Peyer's patch (tissue), 4 donors: Measurements from ENCODE around the gene CD300E. TPM values are rescaled to one million over a fixed set of nuclear protein-coding genes. Genes with fewer than 3 reads are reported as not detected.

Experiments
- DNase-seq, 3 donors: peaks; one replicate each; pipeline ENCODE4 v3.0.0-alpha.2; 2017 to 2019
- H3K27ac ChIP-seq, 4 donors: fragments of 200-600 bp; sonication (generic); one replicate each; pipeline ENCODE4 v1.5.1; 2016 to 2019
- H3K27me3 ChIP-seq, 2 donors: fragments of 200-600 bp; sonication (generic); one replicate each; pipeline ENCODE4 v1.5.1; 2019
- H3K36me3 ChIP-seq, 3 donors: fragments of 200-600 bp; sonication (generic); one replicate each; pipeline ENCODE4 v1.5.1; 2016 to 2019
- H3K4me1 ChIP-seq, 4 donors: fragments of 200-600 bp; sonication (generic); one replicate each; pipeline ENCODE4 v1.5.1; 2016 to 2019
- H3K4me3 ChIP-seq, 4 donors: fragments of 200-600 bp; sonication (generic); 1 replicate in 3 of 4; 2 replicates in 1 of 4; pipeline ENCODE4 v1.5.1; 2016 to 2019; ENCODE audit warnings: mild to moderate bottlenecking in 1 of 4
- H3K9me3 ChIP-seq, 4 donors: fragments of 200-600 bp; sonication (generic); one replicate each; pipeline ENCODE4 v1.5.1; 2016 to 2019; ENCODE audit warnings: mild to moderate bottlenecking in 1 of 4
- POLR2A ChIP-seq, 2 donors: fragments of 450-650 bp; IDR thresholded peaks; one replicate each; pipeline ENCODE4 v1.5.1; 2017; ENCODE audit warnings: antibody characterized with exemption in 2 of 2, mild to moderate bottlenecking in 2 of 2, moderate library complexity in 2 of 2
- total RNA-seq, 4 donors: library from RNA; depleted of rRNA; stranded (reverse); fragments of >200 nt; gene quantifications; one replicate each; pipeline ENCODE4 v1.1.0, GENCODE V29; 2016
- TF ChIP-seq, protein P1 (sequence below), 6 experiments: fragments of 450-650 bp in 4 of 6; fragments of 200-600 bp in 2 of 6; sonication (generic) in 1 of 6; IDR thresholded peaks; one replicate each; pipeline ENCODE4 v1.5.1; 2017 to 2019; ENCODE audit warnings: antibody characterized with exemption in 6 of 6, mild to moderate bottlenecking in 3 of 6, moderate library complexity in 1 of 6

Gene CD300E
- total RNA-seq, 4 donors from 2014 or later, result not detected

DNA sequence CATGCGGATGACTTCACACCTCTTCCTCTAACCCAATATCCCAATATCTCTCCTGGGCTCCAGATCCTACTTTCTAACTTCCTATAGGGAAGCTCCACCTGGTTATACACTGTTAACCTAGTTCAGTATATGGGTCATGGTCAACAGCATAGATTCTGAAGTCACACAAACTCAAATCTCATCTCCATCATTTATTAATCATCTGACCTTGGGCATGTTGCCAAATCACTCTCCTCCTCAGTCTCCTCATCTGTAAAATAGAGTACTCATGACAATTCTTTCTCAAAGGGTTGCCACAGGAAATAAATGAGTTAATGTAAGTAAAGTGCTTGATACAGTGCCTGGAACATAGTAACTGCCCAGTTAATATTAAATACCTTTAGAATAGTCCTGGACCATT is 593 bp upstream of the CD300E start:
- TF ChIP-seq, protein P1, sequence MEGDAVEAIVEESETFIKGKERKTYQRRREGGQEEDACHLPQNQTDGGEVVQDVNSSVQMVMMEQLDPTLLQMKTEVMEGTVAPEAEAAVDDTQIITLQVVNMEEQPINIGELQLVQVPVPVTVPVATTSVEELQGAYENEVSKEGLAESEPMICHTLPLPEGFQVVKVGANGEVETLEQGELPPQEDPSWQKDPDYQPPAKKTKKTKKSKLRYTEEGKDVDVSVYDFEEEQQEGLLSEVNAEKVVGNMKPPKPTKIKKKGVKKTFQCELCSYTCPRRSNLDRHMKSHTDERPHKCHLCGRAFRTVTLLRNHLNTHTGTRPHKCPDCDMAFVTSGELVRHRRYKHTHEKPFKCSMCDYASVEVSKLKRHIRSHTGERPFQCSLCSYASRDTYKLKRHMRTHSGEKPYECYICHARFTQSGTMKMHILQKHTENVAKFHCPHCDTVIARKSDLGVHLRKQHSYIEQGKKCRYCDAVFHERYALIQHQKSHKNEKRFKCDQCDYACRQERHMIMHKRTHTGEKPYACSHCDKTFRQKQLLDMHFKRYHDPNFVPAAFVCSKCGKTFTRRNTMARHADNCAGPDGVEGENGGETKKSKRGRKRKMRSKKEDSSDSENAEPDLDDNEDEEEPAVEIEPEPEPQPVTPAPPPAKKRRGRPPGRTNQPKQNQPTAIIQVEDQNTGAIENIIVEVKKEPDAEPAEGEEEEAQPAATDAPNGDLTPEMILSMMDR (IDR thresholded peaks at IDR 0.05), result no peak
- TF ChIP-seq POLR2A (IDR thresholded peaks at IDR 0.05), result no peak
- Histone ChIP-seq H3K9me3 (no peaks in the 10 kb centered on the region), H3K27ac (no peak overlapping the region), H3K27me3 (no peaks in the 10 kb centered on the region), H3K36me3 (no peaks in the 10 kb centered on the region), H3K4me1 (no peaks in the 10 kb centered on the region), H3K4me3 (no peak overlapping the region)
- no peak for DNase-seq

DNA sequence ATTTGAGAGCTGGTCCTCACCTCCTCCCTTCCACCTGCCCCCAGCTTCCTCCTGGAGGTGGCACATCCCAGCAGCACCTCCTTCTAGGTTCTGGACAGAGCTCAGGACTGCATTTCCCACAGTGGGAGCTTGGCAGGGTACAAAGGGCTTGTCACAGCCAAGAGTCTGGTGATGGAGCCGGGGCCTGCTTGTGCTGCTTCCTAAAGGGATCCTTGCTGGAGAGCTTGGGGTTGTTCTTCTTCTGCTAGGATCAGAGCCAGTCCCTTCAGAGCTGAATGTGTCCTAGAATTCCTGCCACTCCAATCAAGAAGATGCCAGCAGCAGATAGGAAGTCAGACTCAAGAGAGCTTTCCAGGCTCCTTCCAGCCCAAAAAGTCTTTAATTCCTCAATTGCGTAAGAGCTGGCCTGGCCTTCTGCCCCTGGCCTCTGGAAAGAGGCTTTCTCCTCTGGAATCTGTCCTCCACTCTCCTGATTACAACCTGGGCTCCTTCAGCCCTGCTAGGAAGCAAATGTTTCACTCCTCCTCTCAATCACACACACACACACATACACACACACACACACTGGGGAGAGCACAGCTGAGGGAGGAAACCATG is 4.4 kb downstream of the CD300E start:
- Histone ChIP-seq H3K4me1 (no peaks in the 10 kb centered on the region), H3K4me3 (no peak overlapping the region), H3K27me3 (no peaks in the 10 kb centered on the region), H3K9me3 (no peaks in the 10 kb centered on the region), H3K36me3 (no peaks in the 10 kb centered on the region), H3K27ac (no peak overlapping the region)
- no peak for DNase-seq
- TF ChIP-seq, protein P1 (IDR thresholded peaks at IDR 0.05), result no peak
- TF ChIP-seq POLR2A (IDR thresholded peaks at IDR 0.05), result no peak

DNA sequence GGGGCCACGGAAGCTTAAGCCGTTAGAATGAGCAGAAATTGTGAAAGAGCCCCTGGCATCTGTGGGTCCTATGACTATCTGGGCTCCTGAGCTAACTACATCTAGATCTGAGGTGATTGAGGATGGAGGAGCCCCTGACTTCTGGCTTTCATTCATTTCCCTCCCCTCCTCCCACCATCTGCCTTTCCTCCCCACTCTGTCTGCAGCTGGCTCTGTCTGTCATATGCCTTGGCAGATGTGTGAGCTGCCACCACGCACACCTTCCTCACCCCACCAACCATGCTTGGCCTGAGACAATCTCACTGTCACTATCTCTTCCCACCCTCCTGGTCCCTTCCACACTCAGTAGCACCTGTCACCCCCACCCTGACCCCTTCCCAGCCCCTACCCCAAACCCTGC is 5.1 kb downstream of the CD300E start:
- no peak for TF ChIP-seq POLR2A (IDR thresholded peaks at IDR 0.05)
- TF ChIP-seq, protein P1 (IDR thresholded peaks at IDR 0.05), result no peak
- Histone ChIP-seq H3K36me3 (no peaks in the 10 kb centered on the region), H3K27me3 (no peaks in the 10 kb centered on the region), H3K4me1 (no peaks in the 10 kb centered on the region), H3K27ac (no peak overlapping the region), H3K9me3 (no peaks in the 10 kb centered on the region), H3K4me3 (no peak overlapping the region)
- no peak for DNase-seq

DNA sequence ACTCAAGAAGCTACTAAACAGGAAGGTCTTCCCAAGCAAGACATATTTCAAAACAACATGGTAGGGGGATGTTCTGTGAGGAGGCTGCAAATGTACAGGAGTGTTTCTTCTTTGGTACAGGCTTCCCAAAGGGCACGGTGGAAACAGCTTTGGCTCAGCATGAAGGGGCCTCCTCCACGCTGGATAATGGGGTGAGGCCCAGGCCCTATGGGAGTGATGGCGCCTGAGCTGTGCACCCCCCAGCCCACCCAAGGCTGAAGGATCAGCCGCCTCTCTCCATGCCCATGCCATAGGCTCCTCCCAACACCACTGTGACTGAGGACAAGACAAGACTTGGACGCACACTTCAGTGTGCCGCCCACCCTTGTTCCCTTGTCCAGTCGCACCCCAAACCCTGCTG is 6.8 kb downstream of the CD300E start:
- Histone ChIP-seq H3K27me3 (no peaks in the 10 kb centered on the region), H3K9me3 (no peaks in the 10 kb centered on the region), H3K36me3 (no peaks in the 10 kb centered on the region), H3K4me3 (no peak overlapping the region), H3K4me1 (peaks cover 0 to 7% (median 0%) of the 10 kb centered on the region in 4 donors), H3K27ac (no peak overlapping the region)
- DNase-seq, result no peak
- TF ChIP-seq POLR2A (IDR thresholded peaks at IDR 0.05), result no peak
- TF ChIP-seq, protein P1 (IDR thresholded peaks at IDR 0.05), result no peak

DNA sequence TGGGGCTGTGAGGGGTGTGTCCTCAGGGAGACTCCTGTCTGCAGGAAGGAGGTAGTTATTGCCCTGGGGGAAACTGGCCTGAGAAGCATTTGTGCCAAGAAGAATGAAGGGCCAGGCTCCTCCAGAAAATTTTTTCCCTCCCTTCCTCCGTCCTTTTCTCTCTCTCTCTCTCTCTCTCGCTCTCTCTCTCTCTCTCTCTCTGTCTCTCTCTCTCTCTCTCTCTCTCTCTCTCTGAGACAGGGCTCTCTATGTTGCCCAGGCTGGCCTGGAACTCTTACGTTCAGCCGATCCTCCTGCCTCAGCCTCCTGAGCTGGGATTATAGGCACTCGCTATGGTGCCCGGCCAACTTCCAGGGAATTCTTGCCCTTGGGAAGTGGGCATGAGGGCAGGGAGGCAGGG is 11.5 kb downstream of the CD300E start:
- no peaks in the 10 kb centered on the region for H3K9me3 ChIP-seq
- H3K4me1 ChIP-seq, result peaks cover 0 to 7% (median 0%) of the 10 kb centered on the region in 4 donors
- no peak for DNase-seq
- no peak overlapping the region for H3K27ac ChIP-seq
- no peak overlapping the region for H3K4me3 ChIP-seq
- no peaks in the 10 kb centered on the region for H3K27me3 ChIP-seq
- TF ChIP-seq, protein P1 (IDR thresholded peaks at IDR 0.05), result no peak
- TF ChIP-seq POLR2A (IDR thresholded peaks at IDR 0.05), result no peak
- no peaks in the 10 kb centered on the region for H3K36me3 ChIP-seq

DNA sequence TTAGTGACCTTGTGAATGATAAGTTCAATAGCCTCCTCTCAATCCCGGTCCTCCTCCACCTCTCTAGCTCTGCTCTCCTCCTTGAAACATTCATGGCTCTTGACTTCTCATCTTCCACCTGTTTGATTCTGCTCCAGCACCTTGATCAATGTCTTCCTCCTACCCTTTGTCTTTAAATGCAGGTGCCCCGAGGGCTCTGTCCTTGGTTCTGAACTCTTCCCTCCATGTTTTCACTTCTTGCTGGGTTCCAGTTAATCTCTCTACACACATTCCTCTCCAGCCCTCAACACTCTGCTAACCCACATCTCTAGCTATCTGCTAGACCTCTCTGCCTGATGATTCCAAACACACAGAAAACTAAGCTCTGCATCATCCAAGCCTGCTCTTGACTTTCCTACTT is 13.4 kb downstream of the CD300E start:
- Histone ChIP-seq H3K4me1 (peaks cover 0 to 7% (median 0%) of the 10 kb centered on the region in 4 donors), H3K27ac (no peak overlapping the region)
- TF ChIP-seq POLR2A (IDR thresholded peaks at IDR 0.05), result no peak
- TF ChIP-seq, protein P1 (IDR thresholded peaks at IDR 0.05), result no peak

More for the DNA sequence above, 13.4 kb downstream of the CD300E start:
- Histone ChIP-seq H3K9me3 (no peaks in the 10 kb centered on the region), H3K36me3 (no peaks in the 10 kb centered on the region), H3K4me3 (no peak overlapping the region), H3K27me3 (no peaks in the 10 kb centered on the region)
- no peak for DNase-seq
